ENCODE results near the gene DAPL1.

DNA sequence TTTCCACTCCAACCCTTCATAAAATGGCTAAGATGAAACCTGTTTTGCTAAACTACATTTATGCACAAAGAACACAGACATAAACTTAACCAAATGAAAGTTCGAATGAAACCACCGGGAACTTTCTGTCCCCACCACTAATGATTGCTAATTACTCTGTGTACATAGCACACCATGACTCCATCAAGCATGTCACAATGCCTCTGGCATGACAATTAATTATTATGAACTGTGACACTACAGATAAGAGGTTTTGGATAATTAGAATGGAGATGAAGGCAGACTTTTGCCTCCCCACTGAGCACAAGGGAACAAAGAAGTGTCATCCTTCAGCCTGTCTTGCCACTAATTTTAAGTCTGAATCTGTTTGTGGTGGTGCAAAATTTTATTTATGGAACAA is 1.5 kb downstream of the DAPL1 start:
- TF ChIP-seq, protein P1, sequence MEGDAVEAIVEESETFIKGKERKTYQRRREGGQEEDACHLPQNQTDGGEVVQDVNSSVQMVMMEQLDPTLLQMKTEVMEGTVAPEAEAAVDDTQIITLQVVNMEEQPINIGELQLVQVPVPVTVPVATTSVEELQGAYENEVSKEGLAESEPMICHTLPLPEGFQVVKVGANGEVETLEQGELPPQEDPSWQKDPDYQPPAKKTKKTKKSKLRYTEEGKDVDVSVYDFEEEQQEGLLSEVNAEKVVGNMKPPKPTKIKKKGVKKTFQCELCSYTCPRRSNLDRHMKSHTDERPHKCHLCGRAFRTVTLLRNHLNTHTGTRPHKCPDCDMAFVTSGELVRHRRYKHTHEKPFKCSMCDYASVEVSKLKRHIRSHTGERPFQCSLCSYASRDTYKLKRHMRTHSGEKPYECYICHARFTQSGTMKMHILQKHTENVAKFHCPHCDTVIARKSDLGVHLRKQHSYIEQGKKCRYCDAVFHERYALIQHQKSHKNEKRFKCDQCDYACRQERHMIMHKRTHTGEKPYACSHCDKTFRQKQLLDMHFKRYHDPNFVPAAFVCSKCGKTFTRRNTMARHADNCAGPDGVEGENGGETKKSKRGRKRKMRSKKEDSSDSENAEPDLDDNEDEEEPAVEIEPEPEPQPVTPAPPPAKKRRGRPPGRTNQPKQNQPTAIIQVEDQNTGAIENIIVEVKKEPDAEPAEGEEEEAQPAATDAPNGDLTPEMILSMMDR (IDR thresholded peaks at IDR 0.05), result no peak
- TF ChIP-seq NFIC (IDR thresholded peaks at IDR 0.05; ENCODE audit: borderline replicate concordance) (no peak), NRF1 (IDR thresholded peaks at IDR 0.05; ENCODE audit: low read depth, low read length) (no peak), TAF1 (IDR thresholded peaks at IDR 0.05; ENCODE audit: borderline replicate concordance, low read depth, low read length) (no peak), SMC3 (IDR thresholded peaks at IDR 0.05; ENCODE audit: low read depth, low read length) (no peak), GATA2 (CRISPR knock-in tag; IDR thresholded peaks at IDR 0.05) (no peak), SIN3A (IDR thresholded peaks at IDR 0.05; ENCODE audit: borderline replicate concordance, low read depth, low read length) (no peak), MXI1 (IDR thresholded peaks at IDR 0.05; ENCODE audit: low read depth, low read length) (no peak), TEAD4 (IDR thresholded peaks at IDR 0.05; ENCODE audit: borderline replicate concordance, insufficient read depth) (no peak), POLR2AphosphoS5 (IDR thresholded peaks at IDR 0.05; ENCODE audit: low read depth, low read length) (no peak)
- TF ChIP-seq, protein P2, sequence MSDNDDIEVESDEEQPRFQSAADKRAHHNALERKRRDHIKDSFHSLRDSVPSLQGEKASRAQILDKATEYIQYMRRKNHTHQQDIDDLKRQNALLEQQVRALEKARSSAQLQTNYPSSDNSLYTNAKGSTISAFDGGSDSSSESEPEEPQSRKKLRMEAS (IDR thresholded peaks at IDR 0.05; ENCODE audit: low read depth), result no peak
- TF ChIP-seq, protein P3, sequence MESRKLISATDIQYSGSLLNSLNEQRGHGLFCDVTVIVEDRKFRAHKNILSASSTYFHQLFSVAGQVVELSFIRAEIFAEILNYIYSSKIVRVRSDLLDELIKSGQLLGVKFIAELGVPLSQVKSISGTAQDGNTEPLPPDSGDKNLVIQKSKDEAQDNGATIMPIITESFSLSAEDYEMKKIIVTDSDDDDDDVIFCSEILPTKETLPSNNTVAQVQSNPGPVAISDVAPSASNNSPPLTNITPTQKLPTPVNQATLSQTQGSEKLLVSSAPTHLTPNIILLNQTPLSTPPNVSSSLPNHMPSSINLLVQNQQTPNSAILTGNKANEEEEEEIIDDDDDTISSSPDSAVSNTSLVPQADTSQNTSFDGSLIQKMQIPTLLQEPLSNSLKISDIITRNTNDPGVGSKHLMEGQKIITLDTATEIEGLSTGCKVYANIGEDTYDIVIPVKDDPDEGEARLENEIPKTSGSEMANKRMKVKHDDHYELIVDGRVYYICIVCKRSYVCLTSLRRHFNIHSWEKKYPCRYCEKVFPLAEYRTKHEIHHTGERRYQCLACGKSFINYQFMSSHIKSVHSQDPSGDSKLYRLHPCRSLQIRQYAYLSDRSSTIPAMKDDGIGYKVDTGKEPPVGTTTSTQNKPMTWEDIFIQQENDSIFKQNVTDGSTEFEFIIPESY (IDR thresholded peaks at IDR 0.05; ENCODE audit: borderline replicate concordance, low read depth), result no peak
